HepG2 (cell line): ENCODE data around the gene CD58. TPM values are rescaled to one million over a fixed set of nuclear protein-coding genes. Genes with fewer than 3 reads are reported as not detected.

ENCODE experiments used
- ATAC-seq: fragments of 200-7000 bp; cut with Tn5 transposase; 3 replicates; pipeline ENCODE4 v1.9.1; 2020; ENCODE audit warnings: mild to moderate bottlenecking, moderate library complexity
- BruUV-seq: library from RNA; stranded (reverse); fragments of 400-500 nt; replicated peaks from 2 replicates; lab custom pipeline; 2021; lab: Mats Ljungman, UMichigan
- CTCF ChIA-PET: fragments of 300-600 bp; formaldehyde crosslinking; extraction: SDS; loops from one replicate; lab custom pipeline; 2021; ENCODE audit warnings: low total read pairs, inconsistent platforms, low intra/inter-chr PET ratio; lab: Yijun Ruan, JAX
- POLR2A ChIA-PET: fragments of 350-600 bp; sonication (Branson Sonifier 250); formaldehyde crosslinking; loops from one replicate; lab custom pipeline; 2020; ENCODE audit warnings: antibody characterized with exemption, inconsistent platforms; lab: Yijun Ruan, JAX
- DNase-seq: peaks from one replicate; pipeline ENCODE4 v3.0.0-alpha.2; 2015; ENCODE audit warnings: low spot score
- FAIRE-seq: peaks from 3 replicates; lab custom pipeline; 2011; peaks lifted over from hg19 to GRCh38; lab: Jason Lieb, UNC
- H2AFZ ChIP-seq: one replicate; pipeline ENCODE4 v1.6.1; 2011; ENCODE audit warnings: low read length, inconsistent platforms
- H3K27ac ChIP-seq: fragments of 300-600 bp; 3 replicates; pipeline ENCODE4 v1.8.0; 2011; ENCODE audit warnings: mixed run types, mild to moderate bottlenecking, mixed read lengths, low read length, inconsistent platforms; ENCODE audit not compliant: insufficient read depth; ENCODE audit errors: extremely low read length
- H3K27me3 ChIP-seq, 2 experiments: fragments of 200-600 bp in 1 of 2; 2 replicates in 1 of 2; 3 replicates in 1 of 2; pipeline versions ENCODE4 v1.6.0 to v1.8.0; 2011; ENCODE audit warnings: low read length in 2 of 2, mild to moderate bottlenecking in 2 of 2, moderate library complexity in 2 of 2, inconsistent platforms in 1 of 2; ENCODE audit not compliant: insufficient read depth in 2 of 2, control insufficient read depth in 1 of 2
- H3K36me3 ChIP-seq, 2 experiments: fragments of 200-600 bp in 1 of 2; replicated peaks in 1 of 2; 2 replicates in 1 of 2; 3 replicates in 1 of 2; pipeline versions ENCODE4 v1.5.1 to v1.8.0; 2011; ENCODE audit warnings: low read length in 2 of 2, inconsistent platforms in 1 of 2; ENCODE audit not compliant: insufficient read depth in 2 of 2, control insufficient read depth in 1 of 2
- H3K4me1 ChIP-seq: 2 replicates; pipeline ENCODE4 v1.5.1; 2012; ENCODE audit warnings: low read length, inconsistent platforms; ENCODE audit not compliant: insufficient read depth
- H3K4me2 ChIP-seq: 2 replicates; pipeline ENCODE4 v1.6.0; 2011; ENCODE audit warnings: low read depth, low read length, inconsistent platforms
- H3K4me3 ChIP-seq, 3 experiments: fragments of 200-600 bp in 1 of 3; sonication (generic), shearing (Covaris generic) in 1 of 3; replicated peaks in 1 of 3; 2 replicates each; pipeline ENCODE4 v1.5.1; 2011 to 2016; ENCODE audit warnings: low read length in 3 of 3, inconsistent platforms in 2 of 3, low read depth in 2 of 3, mild to moderate bottlenecking in 2 of 3, control low read depth in 1 of 3, mixed read lengths in 1 of 3; ENCODE audit not compliant: insufficient read depth in 1 of 3
- H3K79me2 ChIP-seq: one replicate; pipeline ENCODE4 v1.6.1; 2011; ENCODE audit warnings: low read length, inconsistent platforms; ENCODE audit not compliant: insufficient read depth
- H3K9ac ChIP-seq: 2 replicates; pipeline ENCODE4 v1.6.0; 2011; ENCODE audit warnings: mild to moderate bottlenecking, low read depth, low read length, inconsistent platforms; ENCODE audit not compliant: insufficient read depth
- H3K9me3 ChIP-seq: 2 replicates; pipeline ENCODE4 v1.5.1; 2012; ENCODE audit warnings: mild to moderate bottlenecking, low read length
- H4K20me1 ChIP-seq: 2 replicates; pipeline ENCODE4 v1.6.0; 2011; ENCODE audit warnings: inconsistent platforms, mild to moderate bottlenecking, low read length, moderate library complexity; ENCODE audit not compliant: insufficient read depth
- ADNP ChIP-seq: sonication (generic); formaldehyde crosslinking; IDR thresholded peaks from 2 replicates; pipeline ENCODE4 v1.4.0; 2020; ENCODE audit warnings: missing genetic modification reagents
- ARNTL ChIP-seq: sonication (generic); formaldehyde crosslinking; IDR thresholded peaks from 2 replicates; pipeline ENCODE4 v1.4.0; 2020; ENCODE audit warnings: mild to moderate bottlenecking, missing genetic modification reagents
- HDAC2 ChIP-seq: sonication (generic); formaldehyde crosslinking; IDR thresholded peaks from 2 replicates; pipeline ENCODE4 v1.4.0; 2020; ENCODE audit warnings: missing genetic modification reagents
- KLF15 ChIP-seq: sonication (generic); formaldehyde crosslinking; IDR thresholded peaks from 2 replicates; pipeline ENCODE4 v1.8.1; 2023; ENCODE audit warnings: borderline replicate concordance, mild to moderate bottlenecking, inconsistent platforms, missing genetic modification reagents, mixed read lengths
- MED13 ChIP-seq: sonication (generic); formaldehyde crosslinking; IDR thresholded peaks from 2 replicates; pipeline ENCODE4 v1.5.0; 2020; ENCODE audit warnings: missing genetic modification reagents
- MXI1 ChIP-seq: IDR thresholded peaks from 3 replicates; pipeline ENCODE4 v1.6.1; 2012; ENCODE audit warnings: low read depth, low read length, inconsistent platforms, borderline replicate concordance
- SOX6 ChIP-seq, 2 experiments: fragments of 450-650 bp in 1 of 2; sonication (generic) in 1 of 2; formaldehyde crosslinking in 1 of 2; IDR thresholded peaks; 2 replicates each; pipeline versions ENCODE4 v1.4.0 to v1.6.1; 2017 to 2020; ENCODE audit warnings: antibody characterized with exemption in 1 of 2, mild to moderate bottlenecking in 1 of 2, missing genetic modification reagents in 1 of 2
- ZIK1 ChIP-seq: sonication (generic); formaldehyde crosslinking; IDR thresholded peaks from 2 replicates; pipeline ENCODE4 v1.5.0; 2020; ENCODE audit warnings: mild to moderate bottlenecking, low read depth, missing genetic modification reagents, borderline replicate concordance
- ZNF891 ChIP-seq: sonication (generic); formaldehyde crosslinking; IDR thresholded peaks from 2 replicates; pipeline ENCODE4 v1.5.0; 2020; ENCODE audit warnings: mild to moderate bottlenecking, missing genetic modification reagents
- WGBS: methylation state at CpG from one replicate; pipeline ENCODE4 v1.1.6; 2017; ENCODE audit warnings: low lambda C conversion rate; 5-methylcytosine and 5-hydroxymethylcytosine counted together
- in situ Hi-C: cut with HindIII; loops from 2 replicates; pipeline ENCODE4 v1.10.0; 2017; ENCODE audit warnings: low pct_unique_long_range_greater_than_20kb; ENCODE audit not compliant: extremely low pct_ligation_motif_present
- intact Hi-C: fragments of 100-400 bp; cut with micrococcal nuclease; formaldehyde crosslinking; loops from one replicate; pipeline ENCODE4 v1.10.0; 2022; ENCODE audit not compliant: unreplicated experiment
- polyA plus RNA-seq, 8 experiments: library from polyadenylated mRNA; depleted of rRNA in 3 of 8; stranded (reverse) in 7 of 8; unstranded in 1 of 8; fragments of >200 nt; fragmentation: Illumina TruSeq in 4 of 8; extraction: Trizol in 4 of 8; gene quantifications; 2 replicates each; pipeline versions ENCODE4 v1.2.1 to v1.2.3, GENCODE V29; 2011 to 2016; ENCODE audit warnings: low read depth in 4 of 8, missing spikeins in 1 of 8, mixed read lengths in 1 of 8; ENCODE audit not compliant: insufficient read depth in 1 of 8
- total RNA-seq, 5 experiments: library from RNA; depleted of rRNA; stranded (reverse); fragments of >200 nt; fragmentation: Illumina TruSeq; extraction: Trizol; gene quantifications; 2 replicates each; pipeline ENCODE4 v1.2.3, GENCODE V29; 2016; ENCODE audit warnings: low read depth in 1 of 5
- TF ChIP-seq, protein P1 (sequence below): sonication (generic); formaldehyde crosslinking; IDR thresholded peaks from 2 replicates; pipeline ENCODE4 v1.9.0; 2021; ENCODE audit warnings: missing genetic modification reagents, mild to moderate bottlenecking, borderline replicate concordance
- TF ChIP-seq, protein P2 (sequence below): sonication (generic); formaldehyde crosslinking; IDR thresholded peaks from 2 replicates; pipeline ENCODE4 v1.8.0; 2022; ENCODE audit warnings: missing genetic modification reagents, low read depth, mild to moderate bottlenecking, borderline replicate concordance
- TF ChIP-seq, protein P3 (sequence below): sonication (generic); formaldehyde crosslinking; IDR thresholded peaks from 2 replicates; pipeline ENCODE4 v1.5.1; 2020; ENCODE audit warnings: mild to moderate bottlenecking, missing genetic modification reagents, moderate library complexity
- TF ChIP-seq, protein P4 (sequence below): sonication (generic); formaldehyde crosslinking; IDR thresholded peaks from 2 replicates; pipeline ENCODE4 v1.5.0; 2020; ENCODE audit warnings: mild to moderate bottlenecking, missing genetic modification reagents

Gene CD58
- total and polyA plus RNA-seq, 2 of the 13 experiments (the other 11 are each of a cell fraction or from before 2014, with no cell fraction given), result 9.4 to 13.5 TPM

DNA sequence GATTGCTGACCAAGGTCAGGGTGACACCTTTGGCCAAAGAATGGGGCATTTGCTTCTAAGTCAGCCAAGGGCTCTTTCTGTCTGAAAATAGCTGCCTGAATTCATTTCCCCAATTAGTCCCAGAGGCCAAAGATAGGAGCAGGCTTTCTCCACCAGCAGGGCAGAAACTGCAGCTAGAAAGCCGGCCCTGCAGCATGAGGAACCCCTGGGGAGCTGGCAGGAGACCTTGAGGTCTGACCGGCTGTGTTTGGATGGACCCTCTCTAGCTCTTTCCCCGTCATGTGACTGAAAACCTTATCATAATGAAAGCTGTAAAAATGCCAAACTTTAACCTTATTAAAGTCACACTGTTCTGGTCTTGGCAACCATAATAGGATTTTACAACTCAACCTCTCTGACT lies 93.4 kb downstream of the CD58 start:
- in situ Hi-C loops (no loop called here), intact Hi-C loops (no loop called here)
- FAIRE-seq (peak; percentile 4), DNase-seq (no peak), ATAC-seq (no peak)
- peaks cover 4 to 5% of the 10 kb centered on the region in 2 experiments; a peak in 3 of 5 replicates for H3K36me3 ChIP-seq
- H3K4me2 ChIP-seq, result no peak overlapping the region
- BruUV-seq, result no TSS peak
- WGBS, result 72% methylated on average over 3 of the region's 3 CpGs
- peaks cover 99% of the 10 kb centered on the region for H3K4me1 ChIP-seq
- no peaks in the 10 kb centered on the region for H4K20me1 ChIP-seq
- H3K27me3 ChIP-seq, result no peaks in the 10 kb centered on the region
- H3K9ac ChIP-seq, result no peak overlapping the region
- TF ChIP-seq KLF15 (CRISPR knock-in tag), result no peak
- no peak for TF ChIP-seq MED13 (CRISPR knock-in tag)
- TF ChIP-seq, protein P1, sequence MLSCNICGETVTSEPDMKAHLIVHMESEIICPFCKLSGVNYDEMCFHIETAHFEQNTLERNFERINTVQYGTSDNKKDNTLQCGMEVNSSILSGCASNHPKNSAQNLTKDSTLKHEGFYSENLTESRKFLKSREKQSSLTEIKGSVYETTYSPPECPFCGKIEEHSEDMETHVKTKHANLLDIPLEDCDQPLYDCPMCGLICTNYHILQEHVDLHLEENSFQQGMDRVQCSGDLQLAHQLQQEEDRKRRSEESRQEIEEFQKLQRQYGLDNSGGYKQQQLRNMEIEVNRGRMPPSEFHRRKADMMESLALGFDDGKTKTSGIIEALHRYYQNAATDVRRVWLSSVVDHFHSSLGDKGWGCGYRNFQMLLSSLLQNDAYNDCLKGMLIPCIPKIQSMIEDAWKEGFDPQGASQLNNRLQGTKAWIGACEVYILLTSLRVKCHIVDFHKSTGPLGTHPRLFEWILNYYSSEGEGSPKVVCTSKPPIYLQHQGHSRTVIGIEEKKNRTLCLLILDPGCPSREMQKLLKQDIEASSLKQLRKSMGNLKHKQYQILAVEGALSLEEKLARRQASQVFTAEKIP (CRISPR knock-in tag), result no peak
- TF ChIP-seq ADNP (CRISPR knock-in tag), result no peak
- no peak for TF ChIP-seq SOX6 (IDR thresholded peaks at IDR 0.05)
- 0 out of 2 replicates have a peak, but pooled peaks have one; percentile 11 for TF ChIP-seq SOX6 (CRISPR knock-in tag; IDR thresholded peaks at IDR 0.05)
- TF ChIP-seq, protein P2, sequence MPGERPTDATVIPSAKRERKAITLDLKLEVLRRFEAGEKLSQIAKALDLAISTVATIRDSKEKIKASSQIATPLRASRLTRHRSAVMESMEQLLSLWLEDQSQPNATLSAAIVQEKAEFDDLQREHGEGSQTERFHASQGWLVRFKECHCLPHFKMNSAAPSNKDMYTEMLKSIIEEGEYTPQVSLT (CRISPR knock-in tag), result no peak
- 0 out of 2 replicates have a peak, but pooled peaks have one; percentile 48 for TF ChIP-seq ZNF891 (CRISPR knock-in tag)
- no peak for TF ChIP-seq ARNTL (CRISPR knock-in tag)
- TF ChIP-seq MXI1, result no peak
- TF ChIP-seq HDAC2 (CRISPR knock-in tag), result 0 out of 2 replicates have a peak, but pooled peaks have one; percentile 3
- TF ChIP-seq, protein P3, sequence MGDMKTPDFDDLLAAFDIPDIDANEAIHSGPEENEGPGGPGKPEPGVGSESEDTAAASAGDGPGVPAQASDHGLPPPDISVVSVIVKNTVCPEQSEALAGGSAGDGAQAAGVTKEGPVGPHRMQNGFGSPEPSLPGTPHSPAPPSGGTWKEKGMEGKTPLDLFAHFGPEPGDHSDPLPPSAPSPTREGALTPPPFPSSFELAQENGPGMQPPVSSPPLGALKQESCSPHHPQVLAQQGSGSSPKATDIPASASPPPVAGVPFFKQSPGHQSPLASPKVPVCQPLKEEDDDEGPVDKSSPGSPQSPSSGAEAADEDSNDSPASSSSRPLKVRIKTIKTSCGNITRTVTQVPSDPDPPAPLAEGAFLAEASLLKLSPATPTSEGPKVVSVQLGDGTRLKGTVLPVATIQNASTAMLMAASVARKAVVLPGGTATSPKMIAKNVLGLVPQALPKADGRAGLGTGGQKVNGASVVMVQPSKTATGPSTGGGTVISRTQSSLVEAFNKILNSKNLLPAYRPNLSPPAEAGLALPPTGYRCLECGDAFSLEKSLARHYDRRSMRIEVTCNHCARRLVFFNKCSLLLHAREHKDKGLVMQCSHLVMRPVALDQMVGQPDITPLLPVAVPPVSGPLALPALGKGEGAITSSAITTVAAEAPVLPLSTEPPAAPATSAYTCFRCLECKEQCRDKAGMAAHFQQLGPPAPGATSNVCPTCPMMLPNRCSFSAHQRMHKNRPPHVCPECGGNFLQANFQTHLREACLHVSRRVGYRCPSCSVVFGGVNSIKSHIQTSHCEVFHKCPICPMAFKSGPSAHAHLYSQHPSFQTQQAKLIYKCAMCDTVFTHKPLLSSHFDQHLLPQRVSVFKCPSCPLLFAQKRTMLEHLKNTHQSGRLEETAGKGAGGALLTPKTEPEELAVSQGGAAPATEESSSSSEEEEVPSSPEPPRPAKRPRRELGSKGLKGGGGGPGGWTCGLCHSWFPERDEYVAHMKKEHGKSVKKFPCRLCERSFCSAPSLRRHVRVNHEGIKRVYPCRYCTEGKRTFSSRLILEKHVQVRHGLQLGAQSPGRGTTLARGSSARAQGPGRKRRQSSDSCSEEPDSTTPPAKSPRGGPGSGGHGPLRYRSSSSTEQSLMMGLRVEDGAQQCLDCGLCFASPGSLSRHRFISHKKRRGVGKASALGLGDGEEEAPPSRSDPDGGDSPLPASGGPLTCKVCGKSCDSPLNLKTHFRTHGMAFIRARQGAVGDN, result peak; percentile 47
- TF ChIP-seq, protein P4, sequence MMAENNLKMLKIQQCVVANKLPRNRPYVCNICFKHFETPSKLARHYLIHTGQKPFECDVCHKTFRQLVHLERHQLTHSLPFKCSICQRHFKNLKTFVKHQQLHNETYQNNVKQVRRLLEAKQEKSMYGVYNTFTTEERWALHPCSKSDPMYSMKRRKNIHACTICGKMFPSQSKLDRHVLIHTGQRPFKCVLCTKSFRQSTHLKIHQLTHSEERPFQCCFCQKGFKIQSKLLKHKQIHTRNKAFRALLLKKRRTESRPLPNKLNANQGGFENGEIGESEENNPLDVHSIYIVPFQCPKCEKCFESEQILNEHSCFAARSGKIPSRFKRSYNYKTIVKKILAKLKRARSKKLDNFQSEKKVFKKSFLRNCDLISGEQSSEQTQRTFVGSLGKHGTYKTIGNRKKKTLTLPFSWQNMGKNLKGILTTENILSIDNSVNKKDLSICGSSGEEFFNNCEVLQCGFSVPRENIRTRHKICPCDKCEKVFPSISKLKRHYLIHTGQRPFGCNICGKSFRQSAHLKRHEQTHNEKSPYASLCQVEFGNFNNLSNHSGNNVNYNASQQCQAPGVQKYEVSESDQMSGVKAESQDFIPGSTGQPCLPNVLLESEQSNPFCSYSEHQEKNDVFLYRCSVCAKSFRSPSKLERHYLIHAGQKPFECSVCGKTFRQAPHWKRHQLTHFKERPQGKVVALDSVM, result no peak
- no peak for TF ChIP-seq ZIK1 (CRISPR knock-in tag)
- ChIA-PET CTCF (no interaction called here), POLR2A (interaction anchor here (1.1 to 7.2 kb wide), 7 partner anchors 11 to 338 kb away, joined by 3 to 129 read pairs (median 16); no protein-coding TSS in a partner anchor)
- H3K4me3 ChIP-seq, result no peak overlapping the region
- peaks cover 85% of the 10 kb centered on the region for H3K79me2 ChIP-seq
- H2AFZ ChIP-seq, result no peak overlapping the region
- H3K9me3 ChIP-seq, result no peaks in the 10 kb centered on the region
- peak overlapping the region; percentile 96 for H3K27ac ChIP-seq
